ENCODE data around the gene SLC44A1.

Gene SLC44A1

GRCh38 chr9:105295201-105295550 lies 50.7 kb downstream of the SLC44A1 start:
- no peak for TF ChIP-seq SPI1 (IDR thresholded peaks at IDR 0.05; ENCODE audit: borderline replicate concordance, low read depth)
- TF ChIP-seq POLR2AphosphoS5 (IDR thresholded peaks at IDR 0.05; ENCODE audit: low read depth): no peak
- TF ChIP-seq CTCF (IDR thresholded peaks at IDR 0.05; ENCODE audit: insufficient read depth, low read length): no peak
- TF ChIP-seq REST (IDR thresholded peaks at IDR 0.05; ENCODE audit: insufficient replicate concordance, low read depth): no peak
- no peak for TF ChIP-seq GABPA (IDR thresholded peaks at IDR 0.05; ENCODE audit: low read depth)
- Histone ChIP-seq H3K27ac (replicated peaks) (no peak overlapping the region), H3K27me3 (ENCODE audit: insufficient read depth, poor library complexity, severe bottlenecking) (no peaks in the 10 kb centered on the region), H3K4me3 (replicated peaks; ENCODE audit: insufficient read depth, low read length) (no peak overlapping the region)
- DNase-seq (ENCODE audit: low read depth in 1 of 2, low spot score in 1 of 2): no peak

- H3K27ac ChIP-seq (replicated peaks): no peak overlapping the region
Observed at GRCh38 chr9:105295986-105296385, 51.5 kb downstream of the SLC44A1 start.

GRCh38 chr9:105296445-105296844 lies 52.0 kb downstream of the SLC44A1 start:
- H3K4me3 ChIP-seq (replicated peaks; ENCODE audit: insufficient read depth, low read length): no peak overlapping the region
- no peak for DNase-seq (ENCODE audit: low read depth in 1 of 2, low spot score in 1 of 2)
- no peaks in the 10 kb centered on the region for H3K27me3 ChIP-seq (ENCODE audit: insufficient read depth, poor library complexity, severe bottlenecking)
- no peak overlapping the region for H3K27ac ChIP-seq (replicated peaks)
- no peak for TF ChIP-seq CTCF (IDR thresholded peaks at IDR 0.05; ENCODE audit: insufficient read depth, low read length)
- no peak for TF ChIP-seq GABPA (IDR thresholded peaks at IDR 0.05; ENCODE audit: low read depth)
- TF ChIP-seq SPI1 (IDR thresholded peaks at IDR 0.05; ENCODE audit: borderline replicate concordance, low read depth): no peak
- no peak for TF ChIP-seq REST (IDR thresholded peaks at IDR 0.05; ENCODE audit: insufficient replicate concordance, low read depth)
- no peak for TF ChIP-seq POLR2AphosphoS5 (IDR thresholded peaks at IDR 0.05; ENCODE audit: low read depth)

More at GRCh38 chr9:105295986-105296385, 51.5 kb downstream of the SLC44A1 start:
- DNase-seq (ENCODE audit: low read depth in 1 of 2, low spot score in 1 of 2): no peak
- Histone ChIP-seq H3K4me3 (replicated peaks; ENCODE audit: insufficient read depth, low read length) (no peak overlapping the region), H3K27me3 (ENCODE audit: insufficient read depth, poor library complexity, severe bottlenecking) (no peaks in the 10 kb centered on the region)
- no peak for TF ChIP-seq CTCF (IDR thresholded peaks at IDR 0.05; ENCODE audit: insufficient read depth, low read length)
- no peak for TF ChIP-seq POLR2AphosphoS5 (IDR thresholded peaks at IDR 0.05; ENCODE audit: low read depth)
- TF ChIP-seq SPI1 (IDR thresholded peaks at IDR 0.05; ENCODE audit: borderline replicate concordance, low read depth): no peak
- TF ChIP-seq GABPA (IDR thresholded peaks at IDR 0.05; ENCODE audit: low read depth): no peak
- TF ChIP-seq REST (IDR thresholded peaks at IDR 0.05; ENCODE audit: insufficient replicate concordance, low read depth): no peak
